Naive thymus-derived CD8-positive, alpha-beta T cell (primary cell): ENCODE measurements around the gene HOXA4. TPM values are rescaled to one million over a fixed set of nuclear protein-coding genes. Genes with fewer than 3 reads are reported as not detected.

Source experiments
- ATAC-seq, 2 donors: fragments of 150-1000 bp; cut with Tn5 transposase in 1 of 2; sonication (Bioruptor Pico), chemical (Tn5 transposase) in 1 of 2; 1 replicate in 1 of 2; 2 replicates in 1 of 2; pipeline ENCODE4 v1.10.0; 2021; ENCODE audit warnings: mild to moderate bottlenecking in 2 of 2, moderate library complexity in 2 of 2
- POLR2A ChIA-PET: fragments of 350-600 bp; sonication (Branson Sonifier 250); formaldehyde crosslinking; loops from one replicate; lab custom pipeline; 2021; ENCODE audit warnings: antibody characterized with exemption; lab: Charles Lee
- DNase-seq, 10 donors: peaks; one replicate each; pipeline versions ENCODE4 v3.0.0 to v3.0.0-alpha.2; 2020 to 2022
- H3K27ac Mint-ChIP-seq, 10 donors: one replicate each; pipeline ENCODE4 v1.8.0; 2020 to 2022; ENCODE audit warnings: mild to moderate bottlenecking in 10 of 10, mixed read lengths in 10 of 10, moderate library complexity in 4 of 10, inconsistent platforms in 1 of 10
- H3K27me3 Mint-ChIP-seq, 5 donors: one replicate each; pipeline ENCODE4 v1.8.0; 2021 to 2022; ENCODE audit warnings: mixed read lengths in 5 of 5
- H3K36me3 Mint-ChIP-seq, 3 donors: one replicate each; pipeline ENCODE4 v1.8.0; 2020 to 2022; ENCODE audit warnings: mixed read lengths in 3 of 3, mild to moderate bottlenecking in 2 of 3, inconsistent platforms in 1 of 3
- H3K4me1 Mint-ChIP-seq, 4 donors: one replicate each; pipeline ENCODE4 v1.8.0; 2021 to 2022; ENCODE audit warnings: mixed read lengths in 4 of 4
- H3K4me3 Mint-ChIP-seq, 10 donors: one replicate each; pipeline ENCODE4 v1.8.0; 2020 to 2022; ENCODE audit warnings: mild to moderate bottlenecking in 10 of 10, mixed read lengths in 10 of 10, moderate library complexity in 6 of 10, inconsistent platforms in 1 of 10
- H3K9me3 Mint-ChIP-seq, 9 donors: one replicate each; pipeline ENCODE4 v1.8.0; 2020 to 2022; ENCODE audit warnings: mixed read lengths in 9 of 9, mild to moderate bottlenecking in 3 of 9, inconsistent platforms in 1 of 9, moderate library complexity in 1 of 9
- polyA plus RNA-seq, 3 donors: library from polyadenylated mRNA; unstranded; fragments of 300-500 nt; fragmentation: Illumina TruSeq; gene quantifications; one replicate each; pipeline ENCODE4 v1.2.3, GENCODE V29; 2021
- total RNA-seq, 8 experiments: library from RNA in 2 of 8; stranded (reverse) in 2 of 8; gene quantifications; one replicate each; pipeline ENCODE4 v1.2.3 and lab custom pipeline; 2021 to 2026

The HOXA4 gene
- total and polyA plus RNA-seq, 5 experiments from 2014 or later, result 0.22 to 0.38 (median 0.31) TPM; not detected in 2

DNA sequence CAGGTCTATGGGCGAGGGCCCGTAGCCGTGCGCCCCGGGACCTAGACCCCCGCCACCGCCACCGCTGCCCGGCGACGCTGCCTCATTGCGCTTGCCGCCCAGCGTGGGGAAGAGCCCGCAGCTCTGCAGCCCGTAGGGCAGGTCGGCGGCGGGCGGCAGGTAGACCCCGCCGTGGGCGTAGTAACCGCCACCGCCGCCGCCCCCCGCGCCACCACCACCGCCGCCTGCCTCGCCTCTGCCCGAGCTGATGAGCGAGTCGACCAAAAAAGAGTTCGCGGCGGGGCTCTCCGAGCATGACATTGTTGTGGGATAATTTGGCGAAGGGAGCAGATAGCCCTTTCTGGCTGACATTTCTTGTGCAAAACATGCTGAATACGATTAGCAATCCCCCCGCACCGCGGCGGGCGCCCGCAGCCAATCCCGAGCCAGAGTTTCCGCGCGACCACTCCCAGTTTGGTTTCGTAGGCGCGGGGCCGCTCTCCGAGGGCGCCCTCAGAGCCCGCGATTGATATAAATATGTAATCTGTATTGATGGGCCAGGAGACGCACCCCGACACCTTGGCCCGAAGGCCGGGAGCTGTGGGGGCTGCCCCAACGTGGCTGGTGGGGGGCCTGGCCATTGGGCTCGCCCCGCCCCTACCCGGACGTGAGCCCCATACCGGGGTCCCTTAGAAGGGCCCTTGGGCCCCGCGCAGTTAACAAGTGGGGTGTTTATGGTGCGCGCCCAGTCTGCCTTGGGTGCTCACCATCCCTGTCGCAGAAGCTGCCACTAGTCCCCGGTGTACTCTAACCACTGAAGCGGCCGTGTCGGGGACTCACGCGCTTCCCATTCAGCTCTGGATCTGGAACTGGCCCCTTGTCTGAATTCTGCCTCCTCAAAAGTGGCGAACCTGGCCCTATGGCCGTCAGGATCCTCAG, 43.7 kb upstream of the HOXA4 start, which contains the start of gene HOXA10:
TSS of gene HOXA10 (minus strand) at position 365 of the 918 bp plus-strand sequence. CDS start at position 351, 14 bp downstream.
- Mint-ChIP-seq H3K9me3 (peaks cover 0 to 4% (median 0%) of the 10 kb centered on the region in 9 donors), H3K4me1 (peaks cover 10 to 27% (median 24%) of the 10 kb centered on the region in 4 donors), H3K36me3 (peaks cover under 1 to 7% (median 3%) of the 10 kb centered on the region in 3 donors), H3K27ac (peak within 1 kb of the TSS in 1 of 10 donors; percentile 44), H3K4me3 (peak within 1 kb of the TSS; percentile 57 to 77 (median 67)), H3K27me3 (peaks cover 39 to 83% (median 61%) of the 10 kb centered on the region in 5 donors)
- ATAC-seq, result no peak
- DNase-seq, result peak in 1 of 10 donors; percentile 15
- POLR2A ChIA-PET, result interaction anchor here (1.4 to 2.8 kb wide), 4 partner anchors 9 to 14 kb away, joined by 5 to 18 read pairs (median 10); partner anchors contain the start of gene HOXA11

DNA sequence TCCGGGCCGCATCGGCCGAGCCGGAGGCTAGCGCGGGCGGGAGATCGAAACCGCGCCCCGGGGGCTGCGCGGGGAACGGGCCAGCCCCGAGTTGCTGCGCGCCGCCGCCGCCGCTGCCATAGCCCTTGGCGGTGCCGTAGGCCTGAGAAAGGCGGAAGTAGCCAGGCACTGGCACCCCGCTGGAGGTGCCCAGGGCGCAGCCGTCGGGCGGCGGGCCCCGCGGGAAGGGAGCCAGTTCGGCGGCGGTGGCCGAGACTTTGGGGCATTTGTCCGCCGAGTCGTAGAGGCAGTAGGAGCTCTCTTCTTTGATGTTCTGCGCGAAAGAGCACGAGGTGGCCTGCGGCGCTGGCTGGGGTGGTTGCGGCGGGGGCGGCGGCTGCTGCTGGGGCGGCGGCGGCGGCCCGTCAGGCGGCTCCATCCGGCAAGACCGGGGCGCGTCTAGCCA, 43.0 kb upstream of the HOXA4 start:
- Mint-ChIP-seq H3K27me3 (peaks cover 37 to 83% (median 64%) of the 10 kb centered on the region in 5 donors), H3K4me1 (peaks cover 14 to 33% (median 26%) of the 10 kb centered on the region in 4 donors), H3K9me3 (peaks cover 0 to 5% (median 0%) of the 10 kb centered on the region in 9 donors), H3K36me3 (peaks cover 0 to 7% (median 4%) of the 10 kb centered on the region in 3 donors), H3K27ac (no peak overlapping the region), H3K4me3 (peak overlapping the region in 2 of 10 donors; percentile 14 to 61)
- ATAC-seq (peak; percentile 71 to 75), DNase-seq (peak in 3 of 10 donors; percentile 38 to 64 (median 49))
- POLR2A ChIA-PET, result interaction anchor here (1.4 to 2.8 kb wide), 5 partner anchors 9 to 19 kb away, joined by 4 to 18 read pairs (median 9); partner anchors contain the start of gene HOXA11

DNA sequence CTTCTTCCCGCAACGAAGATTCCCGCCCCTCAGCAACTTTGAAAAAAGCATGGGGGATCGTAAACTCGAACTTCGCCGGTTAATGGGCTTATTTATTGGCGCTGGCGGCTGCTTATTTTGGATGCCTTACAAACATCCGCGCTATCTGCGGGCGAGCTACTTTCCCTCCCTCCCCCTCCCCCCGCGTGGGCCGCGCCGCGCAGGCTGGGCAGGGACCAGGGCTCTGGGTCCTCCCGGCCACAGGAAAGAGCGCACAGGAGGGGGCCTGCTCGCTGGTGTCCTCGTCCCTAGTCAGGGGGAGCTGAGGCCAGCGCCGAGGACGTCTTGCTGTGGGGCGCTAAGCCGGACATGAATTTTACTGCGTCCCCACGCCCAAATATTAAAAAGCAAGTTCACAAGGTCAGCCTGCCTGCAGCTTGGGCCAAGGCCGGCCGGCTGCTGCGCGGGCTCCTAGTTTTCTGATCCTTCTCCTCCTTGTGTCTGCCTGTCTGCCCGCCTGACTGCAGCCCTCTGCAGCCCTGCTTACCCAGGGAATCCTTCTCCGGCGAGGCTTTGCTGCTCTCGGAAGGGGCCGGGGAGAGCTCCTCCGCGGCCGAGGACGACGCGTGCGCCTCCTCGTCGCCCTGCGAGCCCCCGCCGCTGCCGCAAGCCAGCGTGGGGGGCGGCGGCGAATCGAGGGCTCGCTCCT, 42.4 kb upstream of the HOXA4 start:
- Mint-ChIP-seq H3K4me3 (peak overlapping the region; percentile 15 to 78 (median 56)), H3K27ac (peak overlapping the region in 1 of 10 donors; percentile 80)

DNA sequence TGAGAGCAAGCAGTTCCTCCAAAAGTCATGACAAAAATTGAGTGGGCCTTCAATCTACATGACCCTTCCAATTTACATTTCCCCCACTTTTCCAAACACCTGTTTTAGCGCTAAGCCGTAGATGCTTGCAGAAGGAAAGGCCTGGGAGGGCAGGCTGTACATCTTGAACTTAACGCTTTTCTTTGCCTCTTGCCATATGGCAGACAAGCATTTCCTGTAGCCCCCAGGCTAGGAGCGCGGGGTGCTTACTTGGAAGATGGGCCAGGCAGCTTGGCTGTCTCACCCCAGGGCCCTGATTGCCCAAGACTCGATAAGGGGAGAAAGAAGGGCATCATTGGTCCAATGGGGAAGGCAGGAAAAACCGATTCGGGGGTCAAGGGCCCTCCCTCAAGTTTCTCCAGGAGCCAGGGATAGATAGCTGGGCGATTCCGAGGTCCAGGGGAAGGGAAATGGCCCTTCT, 41.8 kb upstream of the HOXA4 start:
- Mint-ChIP-seq H3K4me1 (peaks cover 17 to 43% (median 33%) of the 10 kb centered on the region in 4 donors), H3K36me3 (peaks cover 0 to 7% (median 4%) of the 10 kb centered on the region in 3 donors), H3K27me3 (peaks cover 38 to 83% (median 63%) of the 10 kb centered on the region in 5 donors), H3K4me3 (peak overlapping the region; percentile 33 to 78 (median 70)), H3K9me3 (peaks cover 0 to 5% (median 0%) of the 10 kb centered on the region in 9 donors), H3K27ac (peak overlapping the region in 4 of 10 donors; percentile 5 to 80 (median 68))
- POLR2A ChIA-PET, result interaction anchor here (1.2 to 2.8 kb wide), 3 partner anchors 12 to 20 kb away, joined by 3 to 18 read pairs (median 4); partner anchors contain the start of gene HOXA11
- peak in 2 of 10 donors; percentile 19 to 64 for DNase-seq
- no peak for ATAC-seq

More for the DNA sequence above, 42.4 kb upstream of the HOXA4 start:
- DNase-seq (peak in 2 of 10 donors; percentile 16 to 59), ATAC-seq (peak; percentile 34 to 37)
- Mint-ChIP-seq H3K36me3 (peaks cover 0 to 7% (median 4%) of the 10 kb centered on the region in 3 donors), H3K27me3 (peaks cover 39 to 83% (median 63%) of the 10 kb centered on the region in 5 donors), H3K4me1 (peaks cover 17 to 36% (median 30%) of the 10 kb centered on the region in 4 donors), H3K9me3 (peaks cover 0 to 5% (median 0%) of the 10 kb centered on the region in 9 donors)
- POLR2A ChIA-PET, result interaction anchor here (1.4 to 2.8 kb wide), 5 partner anchors 10 to 20 kb away, joined by 4 to 18 read pairs (median 9); partner anchors contain the start of gene HOXA11

DNA sequence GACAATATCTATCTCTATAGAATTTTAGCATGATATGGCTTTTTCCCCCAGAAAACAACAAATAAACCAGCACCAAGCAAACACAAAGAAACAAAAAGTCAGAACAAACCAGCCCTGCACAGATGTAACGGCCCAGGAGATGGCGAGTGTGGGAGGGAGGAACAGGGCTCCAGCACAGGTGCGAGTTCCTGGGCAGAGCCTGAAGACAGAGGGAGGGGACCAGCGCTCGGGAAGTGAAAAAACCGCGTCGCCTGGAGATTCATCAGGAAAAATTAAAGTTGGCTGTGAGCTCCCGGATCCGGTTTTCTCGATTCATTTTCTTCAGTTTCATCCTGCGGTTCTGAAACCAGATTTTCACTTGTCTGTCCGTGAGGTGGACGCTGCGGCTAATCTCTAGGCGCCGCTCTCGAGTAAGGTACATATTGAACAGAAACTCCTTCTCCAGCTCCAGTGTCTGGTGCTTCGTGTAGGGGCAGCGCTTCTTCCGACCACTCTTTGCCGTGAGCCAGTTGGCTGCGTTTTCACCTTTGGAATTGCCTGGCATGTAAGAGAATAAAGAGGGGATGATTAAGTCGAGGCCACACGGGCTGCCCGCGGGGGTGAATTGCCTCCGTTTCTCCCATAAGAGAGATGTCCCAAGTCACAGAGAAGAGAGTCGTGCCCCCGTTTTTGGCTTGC, 41.2 kb upstream of the HOXA4 start:
- H3K36me3 Mint-ChIP-seq, result peaks cover 0 to 7% (median 4%) of the 10 kb centered on the region in 3 donors
- POLR2A ChIA-PET, result interaction anchor here (1.2 to 2.8 kb wide), 3 partner anchors 13 to 21 kb away, joined by 3 to 18 read pairs (median 4); partner anchors contain the start of gene HOXA11
- ATAC-seq, result no peak
- peaks cover 38 to 83% (median 67%) of the 10 kb centered on the region in 5 donors for H3K27me3 Mint-ChIP-seq
- H3K9me3 Mint-ChIP-seq, result peaks cover 0 to 5% (median 0%) of the 10 kb centered on the region in 9 donors
- peak in 2 of 10 donors; percentile 17 to 57 for DNase-seq
- peak overlapping the region; percentile 55 to 78 (median 70) for H3K4me3 Mint-ChIP-seq
- H3K27ac Mint-ChIP-seq, result peak overlapping the region in 4 of 10 donors; percentile 5 to 89 (median 41)
- peaks cover 19 to 48% (median 36%) of the 10 kb centered on the region in 4 donors for H3K4me1 Mint-ChIP-seq

DNA sequence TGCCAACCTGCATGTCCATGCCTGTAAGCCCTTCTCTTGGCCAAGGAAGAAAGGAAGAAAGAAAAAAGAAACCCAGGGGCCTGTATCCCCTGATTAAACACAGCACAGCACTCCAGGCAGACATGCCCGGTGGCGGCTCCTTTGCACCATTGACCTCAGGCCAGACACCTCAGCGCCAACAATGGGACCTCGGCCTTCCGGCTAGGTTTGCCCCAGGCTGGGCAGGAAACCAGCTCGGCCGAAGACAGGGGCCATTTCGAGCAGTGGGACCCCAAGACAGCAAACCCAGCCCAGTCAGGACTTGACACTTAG, 40.7 kb upstream of the HOXA4 start:
- H3K4me3 Mint-ChIP-seq, result peak overlapping the region in 6 of 10 donors; percentile 8 to 75 (median 34)
- peaks cover 34 to 83% (median 62%) of the 10 kb centered on the region in 5 donors for H3K27me3 Mint-ChIP-seq
- DNase-seq, result peak in 1 of 10 donors; percentile 9
- peak overlapping the region in 1 of 10 donors; percentile 21 for H3K27ac Mint-ChIP-seq
- ATAC-seq, result no peak
- peaks cover 0 to 7% (median 4%) of the 10 kb centered on the region in 3 donors for H3K36me3 Mint-ChIP-seq
- peaks cover 0 to 5% (median 0%) of the 10 kb centered on the region in 9 donors for H3K9me3 Mint-ChIP-seq
- POLR2A ChIA-PET, result interaction anchor here (1.2 to 2.8 kb wide), 2 partner anchors 13 to 16 kb away, joined by 3 to 18 read pairs; partner anchors contain the start of gene HOXA11
- peaks cover 19 to 53% (median 39%) of the 10 kb centered on the region in 4 donors for H3K4me1 Mint-ChIP-seq

DNA sequence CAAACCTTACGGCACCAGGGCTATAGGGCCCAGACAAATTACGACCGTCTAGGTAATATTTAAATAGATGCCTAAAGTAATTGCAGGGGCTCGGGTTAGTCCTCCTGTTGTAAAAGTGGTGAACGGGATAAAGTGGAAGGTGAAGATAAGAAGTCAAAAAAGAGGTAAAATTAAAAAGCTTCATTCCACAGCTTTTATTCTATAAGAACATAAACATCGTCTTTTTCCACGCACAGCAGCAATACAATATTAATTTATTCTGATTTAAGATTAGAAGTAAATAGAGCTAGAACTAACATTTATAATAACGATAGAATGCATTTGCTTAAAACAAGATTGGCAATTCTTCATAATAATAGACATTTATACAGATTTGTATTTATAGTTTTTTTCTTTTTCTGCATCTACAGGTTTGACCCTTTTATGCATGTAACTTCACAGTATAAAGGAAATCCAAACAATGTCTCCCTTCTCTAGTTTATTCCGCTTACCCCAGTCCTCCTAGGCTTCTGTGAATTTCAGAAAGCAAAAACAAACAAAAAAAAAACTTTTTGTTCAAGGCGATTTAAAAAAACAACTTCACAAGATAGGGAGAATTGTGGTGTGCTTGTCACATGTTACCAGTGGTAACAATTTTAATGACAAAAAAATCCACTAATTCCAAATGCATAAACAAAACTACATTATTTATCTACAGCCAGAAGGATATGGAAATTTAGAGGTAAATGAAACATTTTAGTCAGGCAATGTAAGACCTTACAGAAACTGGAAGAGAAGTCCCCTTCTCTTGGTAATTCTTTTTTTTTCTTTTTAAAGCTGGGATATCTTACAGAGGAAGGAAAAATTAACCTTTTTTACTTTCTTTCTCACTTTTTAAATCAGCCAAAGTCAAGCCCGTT, 40.1 kb upstream of the HOXA4 start:
- Mint-ChIP-seq H3K9me3 (peaks cover 0 to 6% (median 0%) of the 10 kb centered on the region in 9 donors), H3K4me3 (peak overlapping the region in 4 of 10 donors; percentile 29 to 52 (median 40)), H3K27me3 (peaks cover 37 to 83% (median 59%) of the 10 kb centered on the region in 5 donors), H3K36me3 (peaks cover 0 to 7% (median 4%) of the 10 kb centered on the region in 3 donors), H3K27ac (peak overlapping the region in 2 of 10 donors; percentile 16 to 40), H3K4me1 (peaks cover 19 to 59% (median 43%) of the 10 kb centered on the region in 4 donors)
- ATAC-seq (no peak), DNase-seq (no peak)
- POLR2A ChIA-PET, result interaction anchor here (0.6 kb wide), 1 partner anchor 22 kb away, joined by 3 read pairs; no protein-coding TSS in a partner anchor

DNA sequence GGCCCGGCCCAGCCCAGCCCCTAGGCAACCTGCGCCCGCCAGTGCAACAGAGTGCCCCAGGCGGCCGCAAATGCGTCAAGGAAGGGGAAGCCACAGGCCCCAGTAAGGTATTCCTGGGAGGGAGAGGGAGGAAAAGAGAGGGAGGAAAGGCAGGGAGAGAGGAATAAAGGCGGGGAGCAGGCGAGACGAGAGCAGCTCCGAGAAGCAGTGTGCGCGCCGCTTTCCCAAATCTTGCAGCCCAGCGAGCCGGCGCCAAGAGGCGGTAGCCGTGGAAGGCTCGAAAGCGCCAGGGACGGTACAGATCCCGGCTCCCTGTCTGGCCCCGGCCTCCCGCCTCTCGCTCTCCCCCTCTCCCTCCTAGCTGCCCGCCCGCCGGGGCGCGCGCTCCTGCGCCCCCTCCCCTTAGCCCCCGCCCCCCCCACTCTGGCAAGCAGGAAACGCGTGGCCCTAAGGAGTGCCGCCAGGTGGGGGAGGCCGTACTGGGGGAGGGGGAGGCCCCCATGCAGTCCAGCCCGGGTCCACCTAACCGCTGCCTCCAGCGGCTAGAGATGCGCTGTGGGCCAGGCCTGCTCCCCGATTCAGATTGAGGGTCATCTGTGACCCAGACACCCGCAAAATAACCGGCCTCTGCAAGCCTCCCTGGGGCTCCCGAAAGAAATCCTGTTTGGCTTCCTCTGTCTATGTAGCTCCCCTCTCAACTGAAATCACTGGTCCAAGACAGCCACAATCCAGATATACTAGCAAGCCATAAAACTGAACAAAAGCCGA, 39.3 kb upstream of the HOXA4 start:
- peaks cover 20 to 60% (median 45%) of the 10 kb centered on the region in 4 donors for H3K4me1 Mint-ChIP-seq
- H3K4me3 Mint-ChIP-seq, result peak overlapping the region in 8 of 10 donors; percentile 29 to 52 (median 35)
- peaks cover 0 to 8% (median 0%) of the 10 kb centered on the region in 9 donors for H3K9me3 Mint-ChIP-seq
- peak; percentile 2 to 15 for ATAC-seq
- peaks cover 33 to 82% (median 56%) of the 10 kb centered on the region in 5 donors for H3K27me3 Mint-ChIP-seq
- peak overlapping the region in 3 of 10 donors; percentile 40 to 71 (median 53) for H3K27ac Mint-ChIP-seq
- H3K36me3 Mint-ChIP-seq, result peaks cover 0 to 7% (median 4%) of the 10 kb centered on the region in 3 donors
- POLR2A ChIA-PET, result no interaction called here
- peak in 1 of 10 donors; percentile 24 for DNase-seq

DNA sequence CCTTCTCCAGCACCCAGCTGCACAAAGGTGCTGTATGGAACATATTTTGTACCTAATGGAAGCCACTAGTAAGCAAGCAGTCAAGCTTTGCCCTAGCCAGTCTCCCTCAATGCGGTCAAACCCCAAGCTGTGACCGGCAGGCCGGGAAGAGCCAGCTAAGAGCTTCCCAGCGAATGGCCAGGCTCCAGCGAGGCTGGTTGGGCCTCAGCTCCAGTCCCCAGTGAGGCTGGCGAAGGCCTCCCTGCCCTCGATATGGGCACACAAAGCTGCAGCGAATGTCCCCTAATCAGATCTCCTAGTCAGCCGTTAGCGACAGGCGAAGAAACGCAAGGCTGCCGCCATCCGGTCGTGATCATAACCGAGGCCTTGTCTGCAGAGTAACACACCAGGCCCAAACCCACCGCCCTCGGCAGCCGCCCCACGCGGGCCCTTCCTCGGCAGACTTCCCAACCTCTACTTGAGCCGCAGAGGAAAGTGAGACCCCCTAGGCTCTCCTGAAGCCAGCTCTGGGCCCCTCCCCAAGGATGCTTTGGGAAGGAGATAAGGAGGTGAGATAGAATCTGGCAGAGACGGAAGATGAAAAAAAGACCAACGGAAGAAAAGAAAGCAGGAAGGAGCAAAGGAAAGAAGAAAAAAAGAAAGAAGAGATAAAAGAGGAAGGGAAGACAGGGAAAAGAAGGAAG, 37.8 kb upstream of the HOXA4 start:
- POLR2A ChIA-PET, result interaction anchor here (0.8 to 1.2 kb wide), 2 partner anchors 16 to 18 kb away, joined by 3 to 4 read pairs; no protein-coding TSS in a partner anchor
- H3K36me3 Mint-ChIP-seq, result peaks cover 0 to 7% (median 4%) of the 10 kb centered on the region in 3 donors
- H3K27me3 Mint-ChIP-seq, result peaks cover 41 to 89% (median 64%) of the 10 kb centered on the region in 5 donors
- ATAC-seq (peak in 1 of 2 donors; percentile 23), DNase-seq (peak in 2 of 10 donors; percentile 52 to 68)
- H3K9me3 Mint-ChIP-seq, result peaks cover 0 to 8% (median 0%) of the 10 kb centered on the region in 9 donors
- peak overlapping the region in 6 of 10 donors; percentile 5 to 96 (median 52) for H3K27ac Mint-ChIP-seq
- peak overlapping the region; percentile 22 to 80 (median 56) for H3K4me3 Mint-ChIP-seq
- H3K4me1 Mint-ChIP-seq, result peaks cover 24 to 72% (median 51%) of the 10 kb centered on the region in 4 donors
